Natural killer cell (primary cell): Measurements from ENCODE around the gene PLVAP. TPM values are rescaled to one million over a fixed set of nuclear protein-coding genes. Genes with fewer than 3 reads are reported as not detected.

Source experiments
- ATAC-seq, 3 donors: fragments of 150-1000 bp in 2 of 3; fragments of 200-7000 bp in 1 of 3; cut with Tn5 transposase; 1 replicate in 1 of 3; 2 replicates in 2 of 3; pipeline ENCODE4 v1.10.0; 2021; ENCODE audit warnings: mild to moderate bottlenecking in 2 of 3, moderate library complexity in 2 of 3
- DNase-seq, 2 donors: peaks; one replicate each; pipeline versions ENCODE4 v3.0.0 to v3.0.0-alpha.2; 2013 to 2021; ENCODE audit warnings: mixed read lengths in 1 of 2
- H3K27ac ChIP-seq: one replicate; pipeline ENCODE4 v1.5.1; 2013; ENCODE audit warnings: mild to moderate bottlenecking, low read length
- H3K27me3 ChIP-seq: one replicate; pipeline ENCODE4 v1.6.1; 2013; ENCODE audit warnings: low read length; ENCODE audit not compliant: control insufficient read depth, insufficient read depth
- H3K36me3 ChIP-seq: one replicate; pipeline ENCODE4 v1.6.1; 2013; ENCODE audit warnings: low read length; ENCODE audit not compliant: control insufficient read depth, insufficient read depth
- H3K4me1 ChIP-seq: one replicate; pipeline ENCODE4 v1.6.1; 2013; ENCODE audit warnings: low read length; ENCODE audit not compliant: control insufficient read depth, insufficient read depth
- H3K4me3 ChIP-seq: one replicate; pipeline ENCODE4 v1.5.1; 2013; ENCODE audit warnings: low read length
- H3K9me3 ChIP-seq: one replicate; pipeline ENCODE4 v1.6.1; 2013; ENCODE audit warnings: low read length; ENCODE audit not compliant: control insufficient read depth, insufficient read depth
- H3K27ac Mint-ChIP-seq, 2 donors: one replicate each; pipeline ENCODE4 v1.8.0; 2022; ENCODE audit warnings: mild to moderate bottlenecking in 2 of 2, mixed read lengths in 2 of 2, moderate library complexity in 1 of 2
- H3K27me3 Mint-ChIP-seq, 2 donors: one replicate each; pipeline ENCODE4 v1.8.0; 2022; ENCODE audit warnings: low read depth in 2 of 2, mixed read lengths in 2 of 2
- H3K36me3 Mint-ChIP-seq: one replicate; pipeline ENCODE4 v1.8.0; 2022; ENCODE audit warnings: mixed read lengths
- H3K4me1 Mint-ChIP-seq, 2 donors: one replicate each; pipeline ENCODE4 v1.8.0; 2022; ENCODE audit warnings: mixed read lengths in 2 of 2
- H3K4me3 Mint-ChIP-seq: one replicate; pipeline ENCODE4 v1.8.0; 2022; ENCODE audit warnings: mild to moderate bottlenecking, moderate library complexity, mixed read lengths
- H3K9me3 Mint-ChIP-seq, 2 donors: one replicate each; pipeline ENCODE4 v1.8.0; 2022; ENCODE audit warnings: mixed read lengths in 2 of 2
- CTCF ChIP-seq: fragments of 200-600 bp; IDR thresholded peaks from one replicate; pipeline ENCODE4 v1.8.0; 2022; ENCODE audit warnings: antibody characterized with exemption
- WGBS: methylation state at CpG from one replicate; pipeline ENCODE4 v1.1.7; 2013; ENCODE audit warnings: missing lambda C conversion rate; ENCODE audit not compliant: insufficient coverage; 5-methylcytosine and 5-hydroxymethylcytosine counted together
- intact Hi-C: fragments of 100-400 bp; cut with micrococcal nuclease; formaldehyde crosslinking; loops from one replicate; pipeline ENCODE4 v1.14.2; 2022
- total RNA-seq, 4 donors: library from RNA; stranded (reverse); fragments of 120-200 nt in 1 of 4; gene quantifications; one replicate each; pipeline versions ENCODE4 v1.2.3 to v1.2.4, GENCODE V29; 2013 to 2022

PLVAP gene
- under 1 TPM in 2 of 3 donors, not detected in 1; 0.33 to 0.53 TPM for total RNA-seq
- total RNA-seq (2013): 0.07 TPM

GRCh38 chr19:17376935-17377600, at the start of gene PLVAP:
Gene PLVAP, minus strand, starts transcription at chr19:17377342. Its CDS starts 54 bp downstream, at chr19:17377288.
- DNase-seq: no peak
- Mint-ChIP-seq H3K36me3 (no peaks in the 10 kb centered on the region), H3K27me3 (peaks cover 0 to 7% of the 10 kb centered on the region in 2 donors), H3K4me1 (peaks cover 0 to 9% of the 10 kb centered on the region in 2 donors), H3K27ac (no peak within 1 kb of the TSS), H3K9me3 (no peaks in the 10 kb centered on the region), H3K4me3 (no peak within 1 kb of the TSS)
- H3K4me1 ChIP-seq: peaks cover 15% of the 10 kb centered on the region
- peaks cover 2% of the 10 kb centered on the region for H3K27me3 ChIP-seq
- TF ChIP-seq CTCF: no peak
- H3K9me3 ChIP-seq: no peaks in the 10 kb centered on the region
- WGBS: 46% methylated on average over 39 of the region's 39 CpGs
- intact Hi-C loops: no loop called here
- no peak within 1 kb of the TSS for H3K27ac ChIP-seq
- H3K36me3 ChIP-seq: no peaks in the 10 kb centered on the region
- no peak for ATAC-seq
- H3K4me3 ChIP-seq: no peak within 1 kb of the TSS

GRCh38 chr19:17424743-17425365, 47.7 kb upstream of the PLVAP start:
- TF ChIP-seq CTCF: no peak
- H3K4me1 ChIP-seq: peaks cover 13% of the 10 kb centered on the region
- no peak overlapping the region for H3K4me3 ChIP-seq
- no peaks in the 10 kb centered on the region for H3K9me3 Mint-ChIP-seq
- no peaks in the 10 kb centered on the region for H3K27me3 ChIP-seq
- H3K27ac ChIP-seq: no peak overlapping the region
- H3K27ac Mint-ChIP-seq: peak overlapping the region in 1 of 2 donors; percentile 61
- H3K27me3 Mint-ChIP-seq: no peaks in the 10 kb centered on the region
- H3K36me3 Mint-ChIP-seq: no peaks in the 10 kb centered on the region
- no peaks in the 10 kb centered on the region for H3K36me3 ChIP-seq
- no peaks in the 10 kb centered on the region for H3K9me3 ChIP-seq
- 30% methylated on average over 27 of the region's 27 CpGs for WGBS
- ATAC-seq: peak; percentile 41 to 70 (median 48)
- intact Hi-C loops: no loop called here
- DNase-seq: peak in 1 of 2 donors; percentile 45
- peaks cover 0 to 19% of the 10 kb centered on the region in 2 donors for H3K4me1 Mint-ChIP-seq
- no peak overlapping the region for H3K4me3 Mint-ChIP-seq

GRCh38 chr19:17423429-17424208, 46.5 kb upstream of the PLVAP start:
- no peaks in the 10 kb centered on the region for H3K27me3 Mint-ChIP-seq
- TF ChIP-seq CTCF: no peak
- no peaks in the 10 kb centered on the region for H3K36me3 ChIP-seq
- no peak for ATAC-seq
- H3K4me3 ChIP-seq: no peak overlapping the region
- 96% methylated on average over 17 of the region's 20 CpGs for WGBS
- intact Hi-C loops: no loop called here
- peaks cover 8 to 26% of the 10 kb centered on the region in 2 donors for H3K4me1 Mint-ChIP-seq
- H3K4me1 ChIP-seq: peaks cover 20% of the 10 kb centered on the region
- DNase-seq: no peak
- no peak overlapping the region for H3K27ac ChIP-seq
- H3K36me3 Mint-ChIP-seq: no peaks in the 10 kb centered on the region
- H3K9me3 Mint-ChIP-seq: no peaks in the 10 kb centered on the region
- H3K27me3 ChIP-seq: no peaks in the 10 kb centered on the region
- no peak overlapping the region for H3K4me3 Mint-ChIP-seq
- H3K9me3 ChIP-seq: no peaks in the 10 kb centered on the region
- no peak overlapping the region for H3K27ac Mint-ChIP-seq
